ENCODE measurements around the gene DNAH17.

DNAH17 gene

GRCh38 chr17:78448356-78448993 is 128.7 kb downstream of the DNAH17 start:
- no peak for DNase-seq

DNA sequence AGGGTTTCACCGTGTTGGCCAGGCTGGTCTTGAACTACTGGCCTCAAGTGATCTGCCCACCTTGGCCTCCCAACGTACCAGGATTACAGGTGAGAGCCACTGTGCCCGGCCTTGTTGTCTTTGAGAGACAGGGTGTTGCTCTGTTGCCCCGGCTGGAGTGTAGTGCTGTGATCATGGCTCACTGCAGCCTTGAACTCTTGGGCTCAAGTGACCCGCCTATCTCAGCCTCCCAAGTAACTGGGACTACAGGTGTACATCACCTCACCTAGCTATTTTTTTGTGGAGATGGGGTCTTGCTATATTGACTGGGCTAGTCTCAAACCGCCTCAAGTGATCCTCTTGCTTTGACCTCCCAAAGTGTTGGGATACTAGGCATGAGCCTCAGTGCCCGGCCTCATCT is 130.4 kb downstream of the DNAH17 start:
- no peak for DNase-seq

GRCh38 chr17:78444392-78444791 is 132.8 kb downstream of the DNAH17 start:
- DNase-seq, result no peak

- no peak for DNase-seq
Measured at GRCh38 chr17:78442648-78443218, 134.5 kb downstream of the DNAH17 start.

DNA sequence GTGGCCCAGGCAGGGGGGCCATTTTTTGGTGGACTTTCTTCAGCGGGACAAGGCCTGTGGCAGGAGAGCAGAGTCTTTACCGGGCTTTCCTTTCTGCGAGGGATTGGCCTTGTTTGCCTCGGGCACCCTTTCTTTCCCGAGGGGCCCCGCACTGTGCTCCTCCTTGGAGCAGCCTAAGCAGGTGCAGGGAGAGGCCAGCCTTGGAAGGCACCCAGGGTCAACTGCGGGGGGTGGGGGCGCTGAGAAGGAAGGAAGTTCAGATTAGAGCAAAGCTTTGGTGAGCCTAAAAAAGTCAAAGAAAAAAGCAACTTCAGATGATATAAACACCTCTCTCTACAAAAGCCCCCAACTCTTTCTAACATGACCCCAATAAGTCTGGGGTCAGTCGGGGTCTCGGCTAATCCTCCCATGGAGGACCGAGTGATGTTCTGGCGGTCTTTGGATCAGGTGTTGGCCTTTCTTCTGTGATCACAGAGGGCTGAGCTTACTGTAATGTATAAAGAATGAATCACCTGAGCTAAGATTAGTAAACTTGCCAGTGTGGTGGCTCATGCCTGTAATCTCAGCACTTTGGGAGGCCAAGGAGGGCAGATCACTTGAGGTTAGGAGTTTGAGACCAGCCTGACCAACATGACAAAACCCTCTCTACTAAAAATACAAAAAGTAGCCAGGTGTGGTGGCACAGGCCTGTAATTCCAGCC is 135.8 kb downstream of the DNAH17 start:
- DNase-seq, result no peak

DNA sequence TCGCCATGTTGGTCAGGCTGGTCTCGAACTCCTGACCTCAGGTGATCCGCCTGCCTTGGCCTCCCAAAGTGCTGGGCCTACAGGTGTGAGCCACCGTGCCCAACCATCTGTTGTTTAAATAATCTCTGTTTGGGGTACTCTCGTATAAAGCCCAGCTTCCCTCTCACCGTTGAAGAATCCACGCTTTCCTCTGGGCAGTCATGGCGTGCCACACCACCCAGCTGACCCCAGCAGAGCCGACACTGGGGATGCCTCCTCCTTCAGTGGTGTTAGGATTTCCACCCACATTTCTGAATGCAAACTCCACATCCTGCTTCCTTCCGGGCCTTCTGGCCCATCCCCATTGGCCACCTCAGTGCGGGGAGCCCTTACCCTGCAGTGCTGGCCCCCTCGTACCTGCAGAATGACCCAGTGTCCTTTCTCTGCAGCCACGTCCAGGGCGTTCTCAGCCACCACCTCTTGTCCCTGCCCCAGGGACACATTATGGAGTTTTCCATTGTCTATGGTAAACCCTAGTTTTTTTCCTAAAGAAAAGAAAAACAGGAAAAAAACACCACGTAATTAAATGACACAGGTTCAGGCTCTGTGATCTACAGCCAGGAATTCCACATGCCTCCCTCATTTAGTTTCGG is 138.4 kb downstream of the DNAH17 start:
- DNase-seq, result no peak

DNA sequence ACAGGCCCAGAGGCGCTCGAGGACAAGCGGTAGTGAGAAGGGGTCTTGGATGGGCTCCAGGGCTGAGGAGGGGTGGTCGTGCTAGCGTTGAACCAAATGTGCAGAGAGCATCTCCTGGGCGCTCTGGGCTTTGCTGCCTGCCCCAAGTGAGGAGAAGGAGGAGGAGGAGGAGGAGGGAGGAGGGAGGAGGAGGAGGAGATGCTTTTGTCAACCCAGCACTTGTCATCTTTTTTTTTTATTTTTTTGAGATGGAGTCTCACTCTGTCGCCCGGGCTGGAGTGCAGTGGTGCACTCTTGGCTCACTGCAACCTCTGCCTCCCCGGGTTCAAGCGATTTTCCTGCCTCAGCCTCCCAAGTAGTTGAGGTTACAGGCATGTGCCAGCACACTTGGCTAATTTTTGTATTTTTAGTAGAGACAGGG is 138.9 kb downstream of the DNAH17 start:
- no peak for DNase-seq

DNA sequence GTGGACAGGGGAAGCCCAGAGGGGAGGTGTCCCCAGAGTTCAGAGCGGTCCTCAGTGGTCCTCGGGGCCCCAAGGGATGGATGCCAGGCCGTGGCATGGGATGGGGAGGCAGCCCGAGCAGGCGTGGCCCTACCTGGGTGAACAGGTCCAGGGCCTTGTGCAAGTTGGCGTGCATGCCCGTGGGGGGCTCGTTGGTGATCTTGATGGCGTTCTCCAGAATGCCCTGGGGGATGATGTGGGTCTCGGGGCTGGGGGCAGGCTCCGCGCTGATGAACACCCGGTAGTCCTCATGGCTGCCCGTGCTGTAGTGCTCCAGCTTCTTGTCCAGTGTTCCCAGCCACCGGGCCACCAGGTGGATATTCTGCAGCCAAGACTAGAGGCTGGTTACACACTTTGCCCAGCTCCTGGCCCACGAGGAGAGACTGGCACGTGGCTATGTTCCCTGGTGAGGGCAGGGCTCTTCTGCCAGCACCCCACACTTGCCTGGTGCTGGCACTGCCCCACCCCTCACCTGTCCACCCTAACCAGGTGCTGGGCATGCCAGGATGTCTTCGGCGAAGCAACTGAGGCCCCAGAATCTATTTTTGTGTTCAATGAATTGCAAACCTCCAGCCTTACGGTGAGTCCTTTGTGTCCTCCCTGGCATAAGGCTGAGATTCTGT is 139.6 kb downstream of the DNAH17 start:
- DNase-seq, result no peak

- DNase-seq, result no peak
Measured at GRCh38 chr17:78435330-78436005, 141.7 kb downstream of the DNAH17 start.

GRCh38 chr17:78434455-78435329 is 142.5 kb downstream of the DNAH17 start:
- peak in 2 of 3 experiments; percentile 6 to 47 for DNase-seq

DNA sequence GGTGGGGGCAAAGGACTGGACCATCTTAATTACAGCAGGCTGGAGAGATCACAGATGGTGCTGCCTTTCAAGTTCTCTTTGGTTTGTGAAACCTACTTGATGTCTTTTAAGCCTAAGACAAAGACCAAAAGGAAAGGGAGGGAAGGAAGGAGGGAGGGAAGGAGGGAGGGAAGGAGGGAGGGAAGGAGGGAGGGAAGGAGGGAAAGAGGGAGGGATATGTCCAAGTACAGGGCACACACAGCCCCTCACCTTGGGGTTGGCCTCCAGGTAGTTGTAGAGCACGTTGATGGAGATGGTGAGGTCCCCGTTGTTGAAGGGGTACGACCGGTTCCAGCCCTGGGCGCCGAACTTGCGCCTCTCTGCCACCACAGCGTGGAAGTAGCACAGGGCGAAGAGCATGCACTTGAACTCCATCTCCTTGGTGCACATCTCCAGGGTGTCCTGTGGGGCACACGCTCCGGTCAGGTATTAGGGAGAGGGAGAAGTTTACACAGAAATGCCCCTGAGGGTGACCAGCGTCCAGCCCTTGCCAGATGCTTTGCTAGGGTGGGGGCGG is 143.3 kb downstream of the DNAH17 start:
- no peak for DNase-seq

- DNase-seq, result peak in 1 of 3 experiments; percentile 39
Measured at GRCh38 chr17:78433013-78433727, 144.0 kb downstream of the DNAH17 start.

- no peak for DNase-seq
Measured at GRCh38 chr17:78432226-78433012, 144.8 kb downstream of the DNAH17 start.

DNA sequence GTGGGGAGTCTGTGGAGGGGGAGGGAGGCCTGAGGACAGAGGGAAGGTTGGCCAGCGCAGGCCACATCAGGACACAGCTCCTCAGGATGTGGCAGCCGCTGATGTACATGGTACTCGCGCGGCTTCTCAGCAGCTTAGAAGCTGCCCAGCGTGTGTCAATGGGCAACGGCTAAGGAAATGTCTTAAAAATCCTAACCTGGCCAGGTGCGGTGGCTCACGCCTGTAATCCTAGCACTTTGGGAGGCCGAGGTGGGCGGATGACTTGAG is 145.6 kb downstream of the DNAH17 start:
- DNase-seq, result no peak

DNA sequence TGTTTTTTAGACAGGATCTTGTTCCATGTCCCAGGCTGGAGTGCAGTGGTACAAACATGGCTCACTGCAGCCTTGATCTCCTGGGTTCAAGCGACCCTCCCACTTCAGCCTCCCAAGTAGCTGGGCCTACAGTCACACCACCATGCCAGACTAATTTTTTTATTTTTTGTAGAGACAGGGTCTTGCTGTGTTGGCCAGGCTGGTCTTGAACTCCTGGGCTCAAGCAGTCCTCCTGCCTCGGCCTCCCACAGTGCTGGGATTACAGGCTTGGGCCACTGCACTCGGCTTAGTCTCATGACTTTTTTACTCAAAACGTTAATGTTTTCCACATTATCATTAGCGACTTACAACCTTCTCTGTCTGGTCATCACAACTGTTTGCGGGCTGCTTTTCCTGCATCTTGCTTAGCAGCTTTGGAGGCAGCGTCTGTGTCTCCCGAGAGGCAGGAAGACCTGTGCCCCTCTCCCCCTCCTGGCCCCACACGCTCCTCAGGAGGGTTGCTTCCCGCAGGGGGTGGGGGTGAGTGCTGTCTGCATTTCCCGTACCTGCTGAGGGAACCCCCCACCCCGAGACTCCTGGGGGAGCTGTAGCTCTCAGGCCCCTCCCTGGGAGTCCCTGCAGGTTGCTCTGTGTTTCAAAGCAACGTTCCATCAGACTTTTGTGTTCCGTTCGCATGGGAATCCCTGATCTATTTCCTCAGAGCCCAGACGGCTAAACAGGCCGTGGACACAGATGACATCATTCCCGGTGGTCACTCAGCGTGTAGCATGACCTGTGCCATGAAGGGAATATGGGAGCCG is 146.1 kb downstream of the DNAH17 start:
- DNase-seq, result no peak

GRCh38 chr17:78429618-78429995 is 147.6 kb downstream of the DNAH17 start:
- DNase-seq, result no peak

GRCh38 chr17:78428836-78429617 is 148.2 kb downstream of the DNAH17 start:
- no peak for DNase-seq

GRCh38 chr17:78428025-78428575 is 149.1 kb downstream of the DNAH17 start:
- DNase-seq, result no peak

Measured in NCI-H1417 (cell line).